ENCODE data around the gene CTDSPL2.
A peak's percentile ranks its signal among the peaks of the same experiment; 100 is the strongest.
"Not testable (repeated sequence)": the region's sequence is repeated elsewhere in the genome, so short reads cannot be mapped to it uniquely, and the experiment has no call there.

Gene CTDSPL2

DNA sequence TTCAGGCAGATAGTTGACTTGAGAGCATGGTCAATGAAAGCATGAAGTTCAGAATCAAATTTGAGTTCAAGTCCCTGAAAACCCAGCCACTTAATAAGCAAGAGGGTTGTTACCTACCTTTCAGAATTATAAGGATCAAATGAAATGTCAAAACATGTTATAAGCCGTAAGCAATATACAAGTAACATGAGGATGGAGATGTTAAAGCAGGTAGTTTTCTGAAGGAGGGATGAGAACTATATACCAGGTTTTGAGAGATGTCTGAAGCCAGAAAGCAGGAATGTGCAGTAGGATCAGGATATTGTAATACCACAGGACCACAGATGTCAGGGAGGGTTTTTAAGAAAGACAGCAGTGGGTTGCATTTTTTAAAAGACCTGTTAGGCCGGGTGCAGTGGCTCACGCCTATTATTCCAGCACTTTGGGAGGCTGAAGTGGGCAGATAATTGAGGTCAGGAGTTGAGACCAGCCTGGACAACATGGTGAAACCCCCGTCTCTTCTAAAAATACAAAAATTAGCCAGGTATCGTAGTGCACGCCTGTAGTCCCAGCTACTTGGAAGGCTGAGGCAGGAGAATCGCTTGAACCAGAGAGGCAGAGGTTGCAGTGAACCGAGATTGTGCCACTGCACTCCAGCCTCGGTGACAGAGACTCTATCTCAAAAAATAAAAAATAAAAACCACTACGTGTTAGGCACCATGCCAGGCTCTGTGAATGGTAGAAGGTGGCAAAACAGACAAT lies 102.6 kb downstream of the CTDSPL2 start:
- no peak for DNase-seq (ENCODE audit: low read depth)
- no peak for TF ChIP-seq CTCF (IDR thresholded peaks at IDR 0.05; ENCODE audit: control insufficient read depth, insufficient read depth, low read depth, low read length, missing control alignments)
- H3K4me3 ChIP-seq (ENCODE audit: control insufficient read depth, low read depth, low read length), result no peak overlapping the region

DNA sequence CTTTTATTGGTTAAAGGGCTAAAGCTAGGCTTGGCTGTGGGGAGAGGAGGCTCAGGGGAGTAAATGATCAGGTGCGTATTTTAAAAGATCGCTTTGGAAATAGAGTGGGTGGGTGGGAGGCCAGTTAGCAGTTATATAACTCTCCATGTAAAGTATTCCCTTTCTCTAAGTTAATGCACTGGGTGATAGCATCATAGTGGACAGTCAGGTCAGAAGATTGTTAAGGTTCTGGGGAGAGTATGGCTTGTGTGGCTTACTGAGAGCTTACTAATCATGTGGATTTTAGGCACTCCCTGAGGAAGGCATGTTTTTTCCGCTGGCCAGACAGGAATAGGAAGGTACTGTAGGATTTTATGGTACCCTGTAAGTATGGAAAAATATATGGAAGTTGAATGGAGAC lies 103.2 kb downstream of the CTDSPL2 start:
- no peak overlapping the region for H3K4me3 ChIP-seq (ENCODE audit: control insufficient read depth, low read depth, low read length)
- TF ChIP-seq CTCF (IDR thresholded peaks at IDR 0.05; ENCODE audit: control insufficient read depth, insufficient read depth, low read depth, low read length, missing control alignments), result no peak
- no peak for DNase-seq (ENCODE audit: low read depth)

- DNase-seq (ENCODE audit: low read depth); H3K4me3 ChIP-seq (ENCODE audit: control insufficient read depth, low read depth, low read length): not testable (repeated sequence)
Observed at GRCh38 chr15:44532275-44532674, 104.8 kb downstream of the CTDSPL2 start.

DNA sequence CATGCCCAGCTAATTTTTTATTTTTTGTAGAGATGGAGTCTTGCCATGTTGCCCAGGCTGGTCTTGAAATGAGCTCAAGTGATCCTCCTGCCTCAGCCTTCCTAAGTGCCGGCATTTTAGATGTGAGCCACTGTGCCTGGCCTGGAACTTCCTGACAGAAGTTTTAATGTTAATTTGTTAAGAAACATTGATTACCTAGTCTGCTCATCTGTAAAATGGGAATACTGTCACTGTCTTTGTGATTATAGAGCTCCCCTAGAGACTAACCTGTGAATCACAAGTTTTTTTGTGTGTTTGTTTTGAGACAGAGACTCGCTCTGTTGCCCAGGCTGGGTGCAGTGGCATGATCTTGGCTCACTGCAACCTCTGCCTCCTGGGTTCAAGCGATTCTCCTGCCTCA lies 105.3 kb downstream of the CTDSPL2 start:
- no peak for TF ChIP-seq CTCF (IDR thresholded peaks at IDR 0.05; ENCODE audit: control insufficient read depth, insufficient read depth, low read depth, low read length, missing control alignments)
- H3K4me3 ChIP-seq (ENCODE audit: control insufficient read depth, low read depth, low read length), result no peak overlapping the region
- DNase-seq (ENCODE audit: low read depth), result no peak

GRCh38 chr15:44535092-44535491 lies 107.7 kb downstream of the CTDSPL2 start:
- H3K4me3 ChIP-seq (ENCODE audit: control insufficient read depth, low read depth, low read length), result no peak overlapping the region
- no peak for DNase-seq (ENCODE audit: low read depth)
- TF ChIP-seq CTCF (IDR thresholded peaks at IDR 0.05; ENCODE audit: control insufficient read depth, insufficient read depth, low read depth, low read length, missing control alignments), result no peak

DNA sequence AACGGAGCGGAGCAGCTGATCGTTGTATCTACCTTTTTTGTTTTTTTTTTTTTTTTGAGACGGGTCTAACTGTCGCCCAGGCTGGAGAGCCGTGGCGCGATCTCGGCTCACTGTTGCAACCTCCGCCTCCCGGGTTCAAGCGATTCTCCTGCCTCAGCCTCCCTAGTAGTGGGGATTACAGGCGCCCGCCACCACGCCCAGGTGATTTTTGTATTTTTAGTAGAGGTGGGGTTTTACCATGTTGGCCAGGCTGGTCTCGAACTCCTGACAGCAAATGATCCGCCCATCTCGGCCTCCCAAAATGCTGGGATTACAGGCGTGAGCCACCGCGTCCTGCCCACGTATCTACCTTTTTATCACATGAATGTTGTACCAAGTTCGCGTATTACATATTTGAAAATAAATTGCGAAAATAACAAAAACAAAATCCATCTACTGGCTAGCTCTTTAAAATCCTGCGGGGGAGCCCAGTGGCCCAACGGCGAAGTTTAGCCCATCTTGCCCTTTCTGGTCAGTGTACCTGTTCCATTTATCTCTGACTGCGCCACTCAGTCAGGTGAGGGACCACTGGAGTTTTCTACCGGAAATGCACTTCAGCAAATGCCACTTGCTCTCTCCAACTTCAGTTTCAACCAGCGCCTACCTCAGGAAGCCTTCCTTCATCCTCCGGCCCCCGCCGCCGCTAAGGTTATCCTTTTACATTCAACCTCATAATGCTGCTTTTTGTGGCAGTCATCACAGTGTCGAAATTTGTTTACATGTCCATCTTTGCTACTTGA lies 108.3 kb downstream of the CTDSPL2 start:
- no peak for TF ChIP-seq CTCF (IDR thresholded peaks at IDR 0.05; ENCODE audit: control insufficient read depth, insufficient read depth, low read depth, low read length, missing control alignments)
- no peak for DNase-seq (ENCODE audit: low read depth)
- H3K4me3 ChIP-seq (ENCODE audit: control insufficient read depth, low read depth, low read length), result peak overlapping the region; percentile 84

- DNase-seq (ENCODE audit: low read depth), result peak; percentile 64
- TF ChIP-seq CTCF (IDR thresholded peaks at IDR 0.05; ENCODE audit: control insufficient read depth, insufficient read depth, low read depth, low read length, missing control alignments), result peak; percentile 60
- peak overlapping the region; percentile 84 for H3K4me3 ChIP-seq (ENCODE audit: control insufficient read depth, low read depth, low read length)
Observed at GRCh38 chr15:44536302-44536961, 109.0 kb downstream of the CTDSPL2 start.
